ENCODE results near the gene SLAMF9. TPM values are rescaled to one million over a fixed set of nuclear protein-coding genes. Genes with fewer than 3 reads are reported as not detected.

The SLAMF9 gene
- total RNA-seq, result not detected in 2 replicates

DNA sequence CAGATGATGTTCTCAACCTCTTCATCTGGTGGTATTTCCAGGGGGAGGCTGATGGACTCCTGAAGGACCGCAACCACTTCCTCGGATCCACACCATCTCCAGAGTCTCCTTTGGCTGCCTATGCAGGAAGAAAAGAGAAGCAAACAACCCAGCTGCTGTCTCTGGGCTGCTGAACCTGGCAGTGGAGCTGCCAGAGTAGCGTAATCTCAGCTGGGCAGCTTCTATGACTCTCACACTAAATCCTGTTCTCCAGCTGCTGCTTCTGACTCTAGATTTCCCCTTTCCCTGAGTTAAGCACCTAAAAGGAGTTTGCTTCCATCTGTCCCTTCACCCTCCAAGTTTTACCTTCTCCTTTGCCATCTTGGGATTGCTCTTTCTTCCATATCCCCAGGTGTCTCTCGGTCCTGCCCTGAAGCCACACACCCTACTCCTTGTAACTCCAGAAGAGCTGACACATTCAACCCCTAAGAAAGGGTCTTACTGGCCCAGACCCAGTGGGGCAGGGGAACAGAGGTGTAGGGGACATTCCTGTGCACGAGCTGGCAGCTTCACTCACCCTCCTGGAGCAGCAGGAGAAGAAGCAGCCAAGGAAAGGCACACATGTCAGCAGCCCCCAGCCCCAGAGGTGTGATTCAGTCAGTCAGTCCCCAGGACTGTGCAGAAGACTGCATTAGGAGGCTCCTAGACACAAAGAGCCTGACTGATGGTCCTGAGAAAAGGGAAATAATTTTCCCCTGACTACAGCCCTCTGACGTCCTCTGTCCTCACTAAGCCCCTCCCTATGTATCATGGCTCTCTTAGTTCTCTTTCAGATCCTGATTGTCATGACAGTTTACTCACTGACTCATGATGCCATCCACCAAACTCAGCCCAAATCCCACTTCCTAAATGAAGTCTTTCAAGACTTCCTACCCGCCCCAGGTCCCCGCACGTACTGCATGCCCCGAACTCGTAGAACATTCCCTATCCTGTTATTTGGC lies at the start of gene SLAMF9:
Gene SLAMF9, minus strand, starts transcription at position 702 of the 980 bp plus-strand sequence. Its CDS starts 100 bp downstream, at position 602.

GRCh38 chr1:159945483-159946241 lies 8.4 kb downstream of the SLAMF9 start, which contains the start of gene IGSF9:
TSS of gene IGSF9 (minus strand) at chr1:159945613. CDS start at chr1:159943454, 2,159 bp downstream.

DNA sequence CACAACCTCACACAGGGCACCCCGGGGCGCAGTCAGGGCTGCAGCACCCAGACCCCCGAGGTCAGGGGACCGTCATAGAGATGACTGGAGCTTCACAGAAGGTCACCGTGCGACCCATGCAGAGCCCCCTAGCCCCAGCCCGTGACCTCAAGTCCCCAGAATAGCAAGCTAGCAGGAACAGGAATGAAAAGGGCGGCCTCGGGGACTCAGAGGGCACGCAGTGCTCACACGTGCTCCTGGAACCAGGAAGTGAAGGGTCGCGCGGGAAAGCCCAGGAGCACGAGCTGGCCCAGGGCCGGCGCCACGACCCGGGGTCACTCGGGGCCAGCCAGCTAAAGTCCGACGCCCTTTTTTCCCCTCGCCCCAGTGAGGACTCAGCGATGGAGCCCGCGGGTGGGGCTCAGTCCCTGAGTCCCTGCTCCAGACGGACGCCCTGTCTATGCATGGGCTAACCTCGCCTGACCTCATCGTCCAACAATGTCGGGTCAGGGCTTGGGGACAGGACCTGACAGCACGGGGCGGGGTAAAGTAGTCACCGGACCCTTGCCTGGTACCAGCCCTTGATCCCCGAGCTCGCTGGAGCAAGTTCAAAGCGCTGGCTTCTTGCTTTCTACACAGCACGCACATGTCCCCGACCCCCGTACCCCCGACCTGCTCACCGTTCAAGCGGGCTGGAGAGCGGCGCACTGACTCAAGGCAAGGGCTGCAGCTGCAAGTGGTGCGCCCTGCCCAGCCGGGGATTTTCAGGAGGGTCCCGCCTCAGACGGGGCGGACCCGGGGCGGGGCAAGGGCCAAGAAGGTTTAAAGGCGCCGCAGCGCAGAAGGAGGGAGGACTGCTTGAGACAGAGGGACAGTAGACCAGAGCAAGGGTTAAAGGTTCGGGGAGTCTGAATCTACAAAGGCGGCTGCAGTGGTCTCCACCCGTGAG lies 29.0 kb downstream of the SLAMF9 start, which contains the start of gene TAGLN2:
Gene TAGLN2, minus strand, starts transcription at position 717 of the 928 bp plus-strand sequence. CDS start 4,998 bp downstream, outside the sequence.

Other genes with a start within 250 kb of the SLAMF9 start
- 0.29 TPM in 1 of 2 replicates, not detected in the other for gene CRP, start 239.6 kb downstream of the SLAMF9 start, total RNA-seq
- gene DUSP23, start 173.3 kb downstream of the SLAMF9 start, total RNA-seq, result 36.2 and 73.9 TPM in 2 replicates
- gene FCRL6, start 151.9 kb downstream of the SLAMF9 start, total RNA-seq, result not detected in 2 replicates
- not detected in 2 replicates for gene SLAMF8, start 127.4 kb downstream of the SLAMF9 start, total RNA-seq
- not detected in 2 replicates for gene VSIG8, start 91.6 kb downstream of the SLAMF9 start, total RNA-seq
- gene CFAP45, start 54.1 kb downstream of the SLAMF9 start, total RNA-seq, result 1.1 and 1.6 TPM in 2 replicates
- gene TAGLN2, start 28.7 kb downstream of the SLAMF9 start, total RNA-seq, result 454 and 578 TPM in 2 replicates
- gene IGSF9, start 8.6 kb downstream of the SLAMF9 start, total RNA-seq, result 0.07 TPM in 1 of 2 replicates, not detected in the other
- gene PIGM, start 77.8 kb upstream of the SLAMF9 start, total RNA-seq, result 6.5 and 6.9 TPM in 2 replicates
- gene KCNJ10, start 115.9 kb upstream of the SLAMF9 start, total RNA-seq, result not detected in 2 replicates
- not detected in 2 replicates for gene KCNJ9, start 127.3 kb upstream of the SLAMF9 start, total RNA-seq
- gene IGSF8, start 144.4 kb upstream of the SLAMF9 start, total RNA-seq, result 7.6 and 9.8 TPM in 2 replicates
- gene ATP1A2, start 161.5 kb upstream of the SLAMF9 start, total RNA-seq, result not detected in 2 replicates
- gene ATP1A4, start 197.4 kb upstream of the SLAMF9 start, total RNA-seq, result not detected in 2 replicates
- not detected in 2 replicates for gene CASQ1, start 236.3 kb upstream of the SLAMF9 start, total RNA-seq

All from thoracic aorta endothelial cell (primary cell).